Prostate gland (tissue), 2 donors: ENCODE measurements around the gene ENOX1.

ENCODE experiments used
- CTCF ChIP-seq, 4 experiments: fragments of 200-600 bp in 2 of 4; fragments of 450-650 bp in 2 of 4; sonication (generic) in 2 of 4; IDR thresholded peaks; 1 replicate in 3 of 4; 2 replicates in 1 of 4; pipeline ENCODE4 v1.5.1; 2016 to 2019; ENCODE audit warnings: antibody characterized with exemption in 4 of 4, mild to moderate bottlenecking in 2 of 4, moderate library complexity in 2 of 4
- POLR2A ChIP-seq: fragments of 450-650 bp; IDR thresholded peaks from one replicate; pipeline ENCODE4 v1.6.1; 2016; ENCODE audit warnings: antibody characterized with exemption, mild to moderate bottlenecking
- POLR2AphosphoS5 ChIP-seq: sonication (generic); formaldehyde crosslinking; IDR thresholded peaks from one replicate; pipeline ENCODE4 v1.6.1; 2017; ENCODE audit warnings: antibody characterized with exemption

- TF ChIP-seq CTCF (IDR thresholded peaks at IDR 0.05) (no peak), POLR2A (no peak), POLR2AphosphoS5 (no peak)
These were observed 432.4 kb downstream of the ENOX1 start for GRCh38 chr13:43354153-43354945.
